ENCODE data around the gene GPD2. TPM values are rescaled to one million over a fixed set of nuclear protein-coding genes. Genes with fewer than 3 reads are reported as not detected.
"Not testable (repeated sequence)": the region's sequence is repeated elsewhere in the genome, so short reads cannot be mapped to it uniquely, and the experiment has no call there.

The GPD2 gene
- total and polyA plus RNA-seq, 7 experiments from 2014 or later, result 2.9 to 17.1 (median 10.2) TPM

- DNase-seq, result no peak
- Histone ChIP-seq H3K27me3 (ENCODE audit: control insufficient read depth in 2 of 2, insufficient read depth in 2 of 2, low read length in 2 of 2) (peaks cover 0 to 2% of the 10 kb centered on the region in 2 donors), H3K9me3 (ENCODE audit: control insufficient read depth in 2 of 3, low read length in 3 of 3) (no peaks in the 10 kb centered on the region), H3K4me1 (ENCODE audit: control insufficient read depth in 2 of 2, insufficient read depth in 2 of 2, low read length in 2 of 2) (no peaks in the 10 kb centered on the region), H3K4me3 (ENCODE audit: low read length) (no peak overlapping the region), H3K36me3 (ENCODE audit: control insufficient read depth in 2 of 3, insufficient read depth in 3 of 3, low read length in 3 of 3) (no peaks in the 10 kb centered on the region), H3K27ac (ENCODE audit: low read depth, low read length) (no peak overlapping the region)
- Mint-ChIP-seq H3K9me3 (no peaks in the 10 kb centered on the region), H3K27ac (no peak overlapping the region), H3K27me3 (peaks cover 14 to 28% (median 18%) of the 10 kb centered on the region in 5 donors), H3K4me1 (peaks cover 0 to 2% (median 0%) of the 10 kb centered on the region in 7 donors), H3K4me3 (no peak overlapping the region), H3K36me3 (no peaks in the 10 kb centered on the region)
- intact Hi-C loops (cut with micrococcal nuclease), result no loop called here
- no peak for ATAC-seq
- POLR2A ChIA-PET, result no interaction called here
- CTCF ChIA-PET, result no interaction called here
These were observed 179.7 kb downstream of the GPD2 start for GRCh38 chr2:156615836-156616322.

- H3K27ac Mint-ChIP-seq; H3K4me1 ChIP-seq (ENCODE audit: control insufficient read depth in 2 of 2, insufficient read depth in 2 of 2, low read length in 2 of 2); DNase-seq; intact Hi-C loops (cut with micrococcal nuclease); H3K36me3 Mint-ChIP-seq; POLR2A ChIA-PET; H3K9me3 Mint-ChIP-seq; H3K27ac ChIP-seq (ENCODE audit: low read depth, low read length); H3K4me3 Mint-ChIP-seq; CTCF ChIA-PET; H3K9me3 ChIP-seq (ENCODE audit: control insufficient read depth in 2 of 3, low read length in 3 of 3); H3K36me3 ChIP-seq (ENCODE audit: control insufficient read depth in 2 of 3, insufficient read depth in 3 of 3, low read length in 3 of 3); H3K4me3 ChIP-seq (ENCODE audit: low read length); H3K27me3 ChIP-seq (ENCODE audit: control insufficient read depth in 2 of 2, insufficient read depth in 2 of 2, low read length in 2 of 2); ATAC-seq; H3K4me1 Mint-ChIP-seq: not testable (repeated sequence)
- peaks cover 12 to 40% (median 25%) of the 10 kb centered on the region in 5 donors for H3K27me3 Mint-ChIP-seq
These were observed 181.9 kb downstream of the GPD2 start for GRCh38 chr2:156618071-156618470.

- no peak overlapping the region for H3K27ac ChIP-seq (ENCODE audit: low read depth, low read length)
- no peaks in the 10 kb centered on the region for H3K9me3 ChIP-seq (ENCODE audit: control insufficient read depth in 2 of 3, low read length in 3 of 3)
- no peaks in the 10 kb centered on the region for H3K4me1 ChIP-seq (ENCODE audit: control insufficient read depth in 2 of 2, insufficient read depth in 2 of 2, low read length in 2 of 2)
- H3K4me3 Mint-ChIP-seq, result no peak overlapping the region
- H3K4me3 ChIP-seq (ENCODE audit: low read length), result no peak overlapping the region
- CTCF ChIA-PET, result no interaction called here
- peaks cover 7 to 40% (median 15%) of the 10 kb centered on the region in 5 donors for H3K27me3 Mint-ChIP-seq
- no peaks in the 10 kb centered on the region for H3K36me3 ChIP-seq (ENCODE audit: control insufficient read depth in 2 of 3, insufficient read depth in 3 of 3, low read length in 3 of 3)
- POLR2A ChIA-PET, result no interaction called here
- DNase-seq (no peak), ATAC-seq (no peak)
- H3K27ac Mint-ChIP-seq, result no peak overlapping the region
- no peaks in the 10 kb centered on the region for H3K36me3 Mint-ChIP-seq
- no peaks in the 10 kb centered on the region for H3K4me1 Mint-ChIP-seq
- intact Hi-C loops (cut with micrococcal nuclease), result no loop called here
- peaks cover 0 to 11% (median 0%) of the 10 kb centered on the region in 11 donors for H3K9me3 Mint-ChIP-seq
- H3K27me3 ChIP-seq (ENCODE audit: control insufficient read depth in 2 of 2, insufficient read depth in 2 of 2, low read length in 2 of 2), result peaks cover 0 to 5% of the 10 kb centered on the region in 2 donors
These were observed 182.9 kb downstream of the GPD2 start for GRCh38 chr2:156619021-156619539.

- H3K27ac ChIP-seq (ENCODE audit: low read depth, low read length), result no peak overlapping the region
- POLR2A ChIA-PET, result no interaction called here
- peaks cover 0 to 6% (median 0%) of the 10 kb centered on the region in 3 experiments for H3K9me3 ChIP-seq (ENCODE audit: control insufficient read depth in 2 of 3, low read length in 3 of 3)
- intact Hi-C loops (cut with micrococcal nuclease), result no loop called here
- no peaks in the 10 kb centered on the region for H3K4me1 ChIP-seq (ENCODE audit: control insufficient read depth in 2 of 2, insufficient read depth in 2 of 2, low read length in 2 of 2)
- no peaks in the 10 kb centered on the region for H3K4me1 Mint-ChIP-seq
- H3K27me3 Mint-ChIP-seq, result peaks cover 5 to 44% (median 19%) of the 10 kb centered on the region in 5 donors
- H3K4me3 ChIP-seq (ENCODE audit: low read length), result no peak overlapping the region
- H3K36me3 Mint-ChIP-seq, result no peaks in the 10 kb centered on the region
- no peak overlapping the region for H3K27ac Mint-ChIP-seq
- DNase-seq (no peak), ATAC-seq (no peak)
- peaks cover 0 to 18% (median 5%) of the 10 kb centered on the region in 11 donors for H3K9me3 Mint-ChIP-seq
- H3K36me3 ChIP-seq (ENCODE audit: control insufficient read depth in 2 of 3, insufficient read depth in 3 of 3, low read length in 3 of 3), result no peaks in the 10 kb centered on the region
- H3K27me3 ChIP-seq (ENCODE audit: control insufficient read depth in 2 of 2, insufficient read depth in 2 of 2, low read length in 2 of 2), result peaks cover 0 to 2% of the 10 kb centered on the region in 2 donors
- CTCF ChIA-PET, result no interaction called here
- no peak overlapping the region for H3K4me3 Mint-ChIP-seq
These were observed 186.3 kb downstream of the GPD2 start for GRCh38 chr2:156622491-156622890.

GRCh38 chr2:156625360-156626170 is 189.4 kb downstream of the GPD2 start:
- ATAC-seq (no peak), DNase-seq (no peak)
- Histone ChIP-seq H3K4me1 (ENCODE audit: control insufficient read depth in 2 of 2, insufficient read depth in 2 of 2, low read length in 2 of 2) (no peaks in the 10 kb centered on the region), H3K4me3 (ENCODE audit: low read length) (no peak overlapping the region), H3K27me3 (ENCODE audit: control insufficient read depth in 2 of 2, insufficient read depth in 2 of 2, low read length in 2 of 2) (peaks cover 0 to 2% of the 10 kb centered on the region in 2 donors), H3K36me3 (ENCODE audit: control insufficient read depth in 2 of 3, insufficient read depth in 3 of 3, low read length in 3 of 3) (no peaks in the 10 kb centered on the region), H3K9me3 (ENCODE audit: control insufficient read depth in 2 of 3, low read length in 3 of 3) (peaks cover 0 to 6% (median 0%) of the 10 kb centered on the region in 3 experiments), H3K27ac (ENCODE audit: low read depth, low read length) (no peak overlapping the region)
- H3K27me3 Mint-ChIP-seq, result peaks cover 8 to 43% (median 21%) of the 10 kb centered on the region in 5 donors
- intact Hi-C loops (cut with micrococcal nuclease), result no loop called here
- no peak overlapping the region for H3K27ac Mint-ChIP-seq
- CTCF ChIA-PET, result interaction anchor here (0.7 kb wide), 1 partner anchor 485 kb away, joined by 4 read pairs; no protein-coding TSS in a partner anchor
- POLR2A ChIA-PET, result no interaction called here
- H3K9me3 Mint-ChIP-seq, result peaks cover 0 to 18% (median 5%) of the 10 kb centered on the region in 11 donors
- no peaks in the 10 kb centered on the region for H3K36me3 Mint-ChIP-seq
- no peak overlapping the region for H3K4me3 Mint-ChIP-seq
- H3K4me1 Mint-ChIP-seq, result no peaks in the 10 kb centered on the region

- no peak overlapping the region for H3K4me3 Mint-ChIP-seq
- intact Hi-C loops (cut with micrococcal nuclease), result no loop called here
These were observed 190.8 kb downstream of the GPD2 start for GRCh38 chr2:156626931-156627330.

More at GRCh38 chr2:156626931-156627330, 190.8 kb downstream of the GPD2 start:
- H3K36me3 Mint-ChIP-seq, result no peaks in the 10 kb centered on the region
- no peak overlapping the region for H3K27ac Mint-ChIP-seq
- peaks cover 0 to 2% of the 10 kb centered on the region in 2 donors for H3K27me3 ChIP-seq (ENCODE audit: control insufficient read depth in 2 of 2, insufficient read depth in 2 of 2, low read length in 2 of 2)
- ATAC-seq (no peak), DNase-seq (no peak)
- no peaks in the 10 kb centered on the region for H3K36me3 ChIP-seq (ENCODE audit: control insufficient read depth in 2 of 3, insufficient read depth in 3 of 3, low read length in 3 of 3)
- H3K4me1 ChIP-seq (ENCODE audit: control insufficient read depth in 2 of 2, insufficient read depth in 2 of 2, low read length in 2 of 2), result no peaks in the 10 kb centered on the region
- no peak overlapping the region for H3K4me3 ChIP-seq (ENCODE audit: low read length)
- ChIA-PET CTCF (no interaction called here), POLR2A (no interaction called here)
- H3K27ac ChIP-seq (ENCODE audit: low read depth, low read length), result no peak overlapping the region
- H3K9me3 ChIP-seq (ENCODE audit: control insufficient read depth in 2 of 3, low read length in 3 of 3), result peaks cover 0 to 6% (median 0%) of the 10 kb centered on the region in 3 experiments
- peaks cover 0 to 18% (median 5%) of the 10 kb centered on the region in 11 donors for H3K9me3 Mint-ChIP-seq
- H3K27me3 Mint-ChIP-seq, result peaks cover 14 to 36% (median 15%) of the 10 kb centered on the region in 5 donors
- H3K4me1 Mint-ChIP-seq, result no peaks in the 10 kb centered on the region
